HL-60/S4 treated with phorbol 12-myristate 13-acetate at 8.2 ng/mL for 4 days and 3 days (cell line): Measurements from ENCODE around the gene PDCD11.

Source experiments
- in situ Hi-C: fragments of 300-500 bp; cut with MboI; formaldehyde crosslinking; loops from 2 replicates; pipeline ENCODE4 v1.15.0; 2022; ENCODE audit warnings: low sequenced_read_pairs

The PDCD11 gene

DNA sequence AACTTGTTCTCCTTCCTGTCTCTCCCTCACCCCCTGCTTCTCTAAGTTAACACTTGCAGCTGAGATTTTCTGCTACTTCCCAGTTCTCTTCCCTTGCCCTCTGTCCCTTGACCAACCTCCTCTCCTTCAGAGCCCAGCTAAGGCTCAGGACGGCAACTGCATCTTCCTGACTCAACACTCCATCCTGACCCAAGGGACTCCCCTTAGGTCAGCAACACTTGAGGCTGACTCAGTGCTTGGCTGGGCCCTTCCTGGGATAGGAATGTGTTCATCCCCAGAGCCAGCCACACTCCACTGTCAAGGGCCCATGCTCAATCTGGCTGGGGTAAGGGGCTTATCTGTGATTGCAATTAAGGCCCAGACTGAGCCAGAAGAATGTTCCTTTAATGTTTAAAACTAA, 52.3 kb downstream of the PDCD11 start:
- in situ Hi-C loops, result no loop called here

GRCh38 chr10:103449208-103450144, 53.0 kb downstream of the PDCD11 start:
- in situ Hi-C loops, result no loop called here

DNA sequence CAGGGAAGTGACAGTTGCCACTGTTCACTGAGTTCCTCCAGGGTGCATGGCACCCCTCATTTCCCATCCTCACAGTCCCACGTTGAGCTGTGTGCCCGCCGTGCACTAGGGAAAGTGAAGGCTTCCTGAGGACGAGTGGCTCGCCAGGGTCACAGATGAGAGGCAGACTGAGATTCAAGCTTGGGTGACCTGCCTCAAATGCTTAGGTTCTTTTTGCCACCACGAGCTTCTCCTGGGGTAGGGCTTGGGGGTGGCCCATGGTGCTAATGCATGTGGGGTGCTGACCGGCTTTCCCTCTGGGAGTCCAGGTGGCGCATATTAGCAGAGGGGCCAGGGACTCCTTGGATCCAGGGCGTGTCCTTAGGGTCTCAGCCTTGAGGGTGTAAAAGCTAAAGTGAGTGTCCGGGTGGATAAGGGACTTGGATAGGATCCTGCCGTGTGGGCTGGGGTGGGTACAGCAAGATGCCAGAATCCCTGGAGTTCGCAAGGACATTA, 53.8 kb downstream of the PDCD11 start:
- in situ Hi-C loops, result no loop called here

DNA sequence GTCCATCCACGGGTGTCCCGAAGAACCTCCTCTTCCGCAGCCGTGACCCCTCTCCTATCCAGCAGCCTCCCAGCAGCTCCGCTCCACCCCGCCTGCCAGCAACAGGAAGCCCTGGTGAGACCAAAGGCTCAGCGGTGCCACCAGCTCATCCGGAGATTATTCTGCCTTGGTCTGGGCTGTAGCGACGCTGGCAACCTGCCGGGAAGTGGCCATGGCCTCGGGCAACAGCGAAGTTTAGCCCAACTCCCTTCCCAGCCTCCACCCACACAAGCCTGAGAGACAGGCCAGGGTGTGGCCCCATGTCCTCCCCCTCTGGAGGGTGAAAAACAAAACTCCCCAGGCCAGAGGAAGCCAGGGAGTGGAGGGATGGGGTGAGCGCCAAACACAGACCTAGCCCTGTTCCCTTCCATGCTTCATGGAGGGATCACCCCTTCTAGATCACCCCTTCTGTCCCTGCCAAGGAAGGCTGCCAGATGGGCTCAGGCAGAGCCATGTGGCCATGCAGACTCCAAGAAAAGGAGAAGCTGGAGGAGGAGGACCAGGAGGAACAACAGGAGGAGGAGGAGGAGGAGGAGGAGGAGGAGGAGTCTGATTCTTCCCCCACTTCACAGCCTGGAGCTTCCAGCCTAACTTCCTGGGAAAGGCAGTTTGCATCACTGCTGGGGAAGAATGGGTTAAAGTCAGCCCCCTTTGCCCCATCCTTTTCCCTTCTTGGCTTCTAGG, 54.8 kb downstream of the PDCD11 start:
- in situ Hi-C loops, result no loop called here

- in situ Hi-C loops, result no loop called here
These were observed 55.5 kb downstream of the PDCD11 start, which contains the start of gene CALHM2 for GRCh38 chr10:103451831-103452505. TSS of gene CALHM2 (minus strand) at chr10:103452370. CDS start at chr10:103449941, 2,429 bp downstream.

DNA sequence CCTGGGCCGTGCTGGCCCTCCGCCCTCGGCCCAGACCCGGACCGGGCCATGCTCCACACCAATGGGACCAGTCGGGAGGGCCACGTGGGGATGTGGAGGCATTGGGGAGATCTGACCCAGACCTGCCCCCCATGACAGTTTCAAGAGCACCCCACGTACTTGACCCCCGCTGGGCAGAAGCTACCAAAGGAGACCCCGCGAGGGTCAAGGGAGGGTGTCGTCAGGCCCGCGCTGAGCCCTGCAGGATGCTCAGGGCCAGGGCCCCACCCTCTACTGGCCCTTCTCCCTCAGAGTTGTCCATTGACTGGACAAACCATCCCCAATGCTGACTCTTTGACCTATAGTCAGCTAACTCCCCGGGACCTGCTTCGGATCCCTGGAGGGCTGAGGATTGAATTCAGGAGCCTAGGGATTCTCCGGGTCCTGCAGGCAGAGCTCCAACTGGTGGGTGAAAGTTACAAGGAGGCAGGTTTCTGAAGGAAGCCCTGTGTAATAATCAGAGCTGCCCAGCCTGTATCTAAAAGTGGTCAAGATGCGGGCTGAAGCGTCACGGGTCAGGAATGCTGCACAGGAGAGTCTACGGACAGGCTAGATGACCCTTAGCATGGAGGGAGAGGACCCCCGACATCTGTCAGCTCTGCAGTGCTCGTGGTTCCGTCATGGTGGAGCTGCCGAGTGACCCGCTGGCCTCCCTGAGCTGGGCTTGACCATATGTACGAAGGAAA, 56.2 kb downstream of the PDCD11 start:
- in situ Hi-C loops, result no loop called here

DNA sequence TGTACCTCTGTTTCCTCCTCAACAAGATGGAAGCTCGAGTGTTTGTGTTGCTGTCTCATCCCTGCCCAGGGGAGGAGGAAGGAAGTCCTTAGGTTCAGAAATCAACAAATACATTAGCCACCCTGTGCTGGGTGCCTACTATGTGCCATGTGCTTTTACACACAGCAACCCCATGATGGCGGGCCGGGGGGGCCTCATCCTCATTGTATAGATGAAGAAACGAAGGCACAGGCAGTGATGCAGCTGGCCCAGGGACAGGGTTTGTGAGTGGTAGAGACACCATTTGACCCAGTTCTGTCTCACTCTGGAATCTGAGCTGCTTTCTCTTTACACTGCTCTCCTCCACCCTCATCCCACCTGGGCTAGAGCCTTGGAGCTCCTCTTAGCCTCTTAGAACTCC, 57.6 kb downstream of the PDCD11 start:
- in situ Hi-C loops, result no loop called here

GRCh38 chr10:103455235-103455634, 58.8 kb downstream of the PDCD11 start:
- in situ Hi-C loops, result no loop called here

DNA sequence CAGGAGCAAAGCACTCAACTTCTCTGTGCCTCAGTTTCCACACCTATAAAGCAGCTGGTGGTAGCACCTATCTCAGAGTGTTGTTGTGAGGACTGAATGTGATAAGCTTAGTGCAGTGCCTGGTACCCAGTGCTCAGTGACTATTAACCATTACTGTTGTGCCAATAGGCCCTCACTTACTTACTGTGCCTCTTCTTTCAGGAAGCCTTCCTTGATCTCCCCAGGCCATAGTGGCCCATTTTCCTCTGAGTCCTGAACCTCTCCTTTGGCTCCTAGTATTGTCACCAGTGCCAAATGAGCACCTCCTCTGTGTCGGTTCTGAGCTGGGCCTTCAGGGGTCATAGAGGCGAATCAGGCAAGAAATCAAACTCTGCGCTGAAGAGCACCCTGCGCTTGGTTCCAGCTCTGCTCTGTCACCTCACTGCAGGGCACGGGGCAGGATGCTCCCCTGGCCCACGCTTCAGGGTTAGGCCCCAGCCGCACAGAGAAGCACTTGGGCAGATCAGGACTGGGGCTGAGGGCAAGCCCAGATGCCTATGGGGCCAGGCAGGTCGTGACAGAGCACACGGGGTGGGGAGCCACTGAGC, 59.7 kb downstream of the PDCD11 start:
- in situ Hi-C loops, result no loop called here

DNA sequence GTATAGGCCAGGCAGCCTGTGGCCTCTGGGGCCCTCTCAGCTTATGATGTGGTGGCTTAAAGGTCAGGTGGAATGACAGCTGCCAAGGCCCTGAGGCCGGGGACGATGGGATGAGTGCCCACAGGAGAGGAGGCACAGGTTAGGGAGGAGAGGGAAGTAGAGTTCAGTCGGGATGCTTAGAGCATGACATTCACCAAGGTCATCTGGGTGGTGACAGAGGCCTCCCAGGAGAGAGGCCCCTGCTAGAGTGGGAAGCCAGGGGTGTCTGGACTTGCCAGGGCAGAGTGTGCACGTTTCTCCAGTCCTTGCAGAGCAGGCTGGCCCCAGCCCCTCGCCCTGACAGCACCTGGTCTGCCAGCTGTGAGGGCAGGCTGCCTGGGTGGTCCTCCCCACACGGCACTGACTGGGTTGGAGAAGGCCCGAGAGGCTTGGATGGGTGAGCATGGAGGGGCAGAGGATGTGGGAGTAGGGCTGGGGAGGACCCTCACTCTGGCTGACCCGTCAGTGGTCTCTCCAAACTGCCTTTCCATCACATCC, 60.8 kb downstream of the PDCD11 start:
- in situ Hi-C loops, result no loop called here

DNA sequence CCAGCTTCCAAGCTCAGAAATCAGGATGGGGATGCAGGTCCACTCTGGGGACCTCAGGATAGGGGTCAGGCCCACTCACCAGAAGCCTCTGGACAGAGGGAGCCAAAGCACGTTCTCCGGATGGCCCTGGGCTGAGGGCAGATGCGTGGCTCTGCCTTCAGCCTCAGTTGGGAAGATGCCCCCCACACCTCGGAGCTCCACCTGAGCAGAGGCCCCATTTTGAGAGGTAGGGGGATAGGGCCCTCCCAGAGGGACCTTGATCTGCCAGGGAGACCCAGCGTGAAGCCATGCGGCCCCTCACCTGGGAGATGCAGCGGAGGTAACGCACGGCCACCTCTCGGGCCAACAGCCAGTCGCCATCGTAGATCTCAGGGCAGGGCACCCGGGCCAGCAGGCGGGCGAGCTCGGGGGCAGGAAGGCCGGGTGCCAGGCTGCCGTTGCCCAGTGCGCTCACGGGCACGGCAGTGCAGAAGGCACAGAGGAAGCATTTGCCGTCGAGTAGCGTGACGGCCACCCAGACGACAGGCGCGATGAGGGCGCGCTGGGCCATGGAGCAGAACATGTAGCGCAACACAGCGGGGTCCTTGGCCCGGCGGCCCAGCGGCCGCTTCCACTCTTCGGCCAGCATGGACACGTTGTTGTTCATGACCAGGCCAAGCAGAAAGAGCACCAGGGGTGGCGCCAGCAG, 61.6 kb downstream of the PDCD11 start:
- in situ Hi-C loops, result no loop called here

- in situ Hi-C loops, result no loop called here
These were observed 62.3 kb downstream of the PDCD11 start, which contains the start of gene CALHM1 for GRCh38 chr10:103458720-103459119. TSS of gene CALHM1 (minus strand) at chr10:103458900. CDS start at chr10:103458751, 149 bp downstream.

DNA sequence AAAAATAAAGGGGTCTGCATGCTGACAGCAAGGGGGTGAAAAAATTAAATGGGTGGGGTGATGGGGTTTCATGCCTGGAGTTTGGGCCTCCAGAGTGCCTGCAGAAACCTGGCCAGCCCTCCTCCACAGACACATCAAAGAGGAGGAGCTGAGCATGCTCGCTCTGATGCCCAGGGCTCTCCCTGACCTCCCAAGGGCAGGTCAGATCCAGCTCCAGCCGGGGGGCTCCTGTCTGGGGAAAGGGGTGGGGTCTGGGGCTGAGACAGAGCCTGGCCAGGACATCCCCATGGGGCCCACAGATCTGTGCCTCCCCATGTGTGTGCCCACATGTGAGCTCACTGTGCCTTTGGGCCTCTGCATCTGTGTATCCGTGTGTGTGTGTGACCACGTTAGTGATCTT, 63.2 kb downstream of the PDCD11 start:
- in situ Hi-C loops, result no loop called here

GRCh38 chr10:103463499-103463898, 67.1 kb downstream of the PDCD11 start:
- in situ Hi-C loops, result no loop called here

- in situ Hi-C loops, result no loop called here
These were observed 69.2 kb downstream of the PDCD11 start for GRCh38 chr10:103465411-103466179.

GRCh38 chr10:103466734-103467133, 70.3 kb downstream of the PDCD11 start:
- in situ Hi-C loops, result no loop called here

DNA sequence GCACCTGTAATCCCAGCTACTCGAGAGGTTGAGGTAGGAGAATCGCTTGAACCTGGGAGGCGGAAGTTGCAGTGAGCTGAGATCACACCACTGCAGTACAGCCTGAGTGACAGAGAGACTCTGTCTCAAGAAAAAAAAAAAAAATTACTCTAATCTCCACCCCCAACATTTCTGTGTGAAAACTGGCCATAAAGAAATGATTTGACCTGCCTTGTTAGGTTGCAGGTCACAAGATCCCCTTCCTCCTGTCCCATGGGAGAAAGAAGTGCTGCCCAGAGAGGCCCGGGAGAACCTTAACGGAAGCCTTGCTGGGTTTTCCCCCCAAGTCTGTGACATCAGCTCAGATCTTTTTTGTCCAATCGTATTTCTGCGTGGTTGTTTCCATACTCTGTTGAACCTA, 71.0 kb downstream of the PDCD11 start:
- in situ Hi-C loops, result no loop called here

DNA sequence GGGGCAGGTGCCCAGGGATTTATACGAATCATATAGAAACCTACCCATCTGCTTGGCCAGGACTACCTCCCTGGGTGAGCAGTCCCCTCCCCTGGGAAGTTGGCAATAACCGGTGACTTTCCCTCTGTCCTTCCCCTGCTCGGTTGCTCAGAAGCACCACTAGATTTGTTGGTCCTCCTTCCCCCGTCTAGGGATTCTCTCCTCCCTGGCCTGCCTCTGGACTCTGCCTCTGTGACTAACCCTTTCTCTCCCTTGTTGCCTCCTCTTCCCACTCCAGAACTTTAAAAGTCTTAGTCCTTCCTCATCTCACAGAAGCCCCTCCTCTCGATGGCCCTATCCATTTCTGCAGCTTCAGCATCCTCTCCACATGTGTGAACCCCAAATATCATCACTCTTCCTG, 72.8 kb downstream of the PDCD11 start:
- in situ Hi-C loops, result no loop called here
